GM18867 (cell line): ENCODE results near the gene UBE2F.
A peak's percentile ranks its signal among the peaks of the same experiment; 100 is the strongest.
"Not testable (repeated sequence)": the region's sequence is repeated elsewhere in the genome, so short reads cannot be mapped to it uniquely, and the experiment has no call there.

ENCODE experiments used
- ATAC-seq: cut with Tn5 transposase; IDR thresholded peaks from one replicate; pipeline ENCODE4 v1.9.1; 2021; ENCODE audit warnings: mild to moderate bottlenecking, moderate library complexity; ENCODE audit not compliant: unreplicated experiment

The UBE2F gene

GRCh38 chr2:237977380-237977779 is 10.6 kb downstream of the UBE2F start:
- no peak for ATAC-seq

- no peak for ATAC-seq
Observed at GRCh38 chr2:237978058-237978712, 11.4 kb downstream of the UBE2F start.

GRCh38 chr2:237979331-237979730 is 12.5 kb downstream of the UBE2F start:
- ATAC-seq: no peak

GRCh38 chr2:237980087-237980486 is 13.3 kb downstream of the UBE2F start:
- ATAC-seq: no peak

GRCh38 chr2:237980751-237981150 is 13.9 kb downstream of the UBE2F start:
- ATAC-seq: no peak

- not testable (repeated sequence) for ATAC-seq
Observed at GRCh38 chr2:237981621-237982020, 14.8 kb downstream of the UBE2F start.

GRCh38 chr2:237982039-237982725 is 15.4 kb downstream of the UBE2F start:
- no peak for ATAC-seq

GRCh38 chr2:237983922-237984321 is 17.1 kb downstream of the UBE2F start:
- no peak for ATAC-seq

- no peak for ATAC-seq
Observed at GRCh38 chr2:237987268-237987667, 20.5 kb downstream of the UBE2F start.

- no peak for ATAC-seq
Observed at GRCh38 chr2:237993701-237994100, 26.9 kb downstream of the UBE2F start.

- ATAC-seq: no peak
Observed at GRCh38 chr2:237995036-237995435, 28.2 kb downstream of the UBE2F start.

- ATAC-seq: no peak
Observed at GRCh38 chr2:237996021-237996593, 29.3 kb downstream of the UBE2F start.

GRCh38 chr2:237997521-237997920 is 30.7 kb downstream of the UBE2F start:
- no peak for ATAC-seq

GRCh38 chr2:237998530-237998929 is 31.7 kb downstream of the UBE2F start:
- peak; percentile 91 for ATAC-seq

- ATAC-seq: no peak
Observed at GRCh38 chr2:238003234-238004031, 36.6 kb downstream of the UBE2F start.

- ATAC-seq: no peak
Observed at GRCh38 chr2:238004077-238004830, 37.4 kb downstream of the UBE2F start.

GRCh38 chr2:238005528-238005927 is 38.7 kb downstream of the UBE2F start:
- ATAC-seq: no peak

GRCh38 chr2:238006510-238006909 is 39.7 kb downstream of the UBE2F start:
- ATAC-seq: no peak

GRCh38 chr2:238007924-238008323 is 41.1 kb downstream of the UBE2F start:
- no peak for ATAC-seq

GRCh38 chr2:238009563-238009962 is 42.7 kb downstream of the UBE2F start:
- ATAC-seq: no peak

GRCh38 chr2:238010572-238010971 is 43.8 kb downstream of the UBE2F start:
- ATAC-seq: no peak
